Activated CD8-positive, alpha-beta T cell treated with anti-CD3 and anti-CD28 coated beads for 36 hours (primary cell): ENCODE data around the gene BOD1. TPM values are rescaled to one million over a fixed set of nuclear protein-coding genes. Genes with fewer than 3 reads are reported as not detected.

ENCODE experiments used
- ATAC-seq: fragments of 200-7000 bp; cut with Tn5 transposase; one replicate; pipeline ENCODE4 v1.10.0; 2021; ENCODE audit warnings: mild to moderate bottlenecking, moderate library complexity
- CTCF ChIA-PET: fragments of 350-600 bp; sonication (Branson Sonifier 250); formaldehyde crosslinking; loops from one replicate; lab custom pipeline; 2021; ENCODE audit warnings: antibody characterized with exemption; lab: Charles Lee
- POLR2A ChIA-PET: fragments of 350-600 bp; sonication (Branson Sonifier 250); formaldehyde crosslinking; loops from one replicate; lab custom pipeline; 2021; ENCODE audit warnings: antibody characterized with exemption; lab: Charles Lee
- DNase-seq: peaks from one replicate; pipeline ENCODE4 v3.0.0-alpha.2; 2020
- H3K27ac Mint-ChIP-seq: one replicate; pipeline ENCODE4 v1.8.0; 2021; ENCODE audit warnings: mild to moderate bottlenecking, mixed read lengths
- H3K27me3 Mint-ChIP-seq: one replicate; pipeline ENCODE4 v1.8.0; 2021; ENCODE audit warnings: mixed read lengths
- H3K36me3 Mint-ChIP-seq: one replicate; pipeline ENCODE4 v1.8.0; 2021; ENCODE audit warnings: low read depth, mixed read lengths
- H3K4me1 Mint-ChIP-seq: one replicate; pipeline ENCODE4 v1.8.0; 2021; ENCODE audit warnings: low read depth, mixed read lengths
- H3K4me3 Mint-ChIP-seq: one replicate; pipeline ENCODE4 v1.8.0; 2021; ENCODE audit warnings: mild to moderate bottlenecking, moderate library complexity, mixed read lengths
- H3K9me3 Mint-ChIP-seq: one replicate; pipeline ENCODE4 v1.8.0; 2021; ENCODE audit warnings: mixed read lengths
- intact Hi-C: fragments of 100-400 bp; cut with micrococcal nuclease; formaldehyde crosslinking; loops from one replicate; pipeline ENCODE4 v1.10.0; 2022
- total RNA-seq, 2 experiments: library from RNA; stranded (reverse); gene quantifications; one replicate each; pipeline ENCODE4 v1.2.3, GENCODE V29; 2021
- TF ChIP-seq, protein P1 (sequence below): fragments of 200-600 bp; IDR thresholded peaks from one replicate; pipeline ENCODE4 v1.8.0; 2022; ENCODE audit warnings: antibody characterized with exemption, mild to moderate bottlenecking

BOD1 gene
- total RNA-seq, 2 experiments from 2014 or later: 28.1 to 28.7 TPM

DNA sequence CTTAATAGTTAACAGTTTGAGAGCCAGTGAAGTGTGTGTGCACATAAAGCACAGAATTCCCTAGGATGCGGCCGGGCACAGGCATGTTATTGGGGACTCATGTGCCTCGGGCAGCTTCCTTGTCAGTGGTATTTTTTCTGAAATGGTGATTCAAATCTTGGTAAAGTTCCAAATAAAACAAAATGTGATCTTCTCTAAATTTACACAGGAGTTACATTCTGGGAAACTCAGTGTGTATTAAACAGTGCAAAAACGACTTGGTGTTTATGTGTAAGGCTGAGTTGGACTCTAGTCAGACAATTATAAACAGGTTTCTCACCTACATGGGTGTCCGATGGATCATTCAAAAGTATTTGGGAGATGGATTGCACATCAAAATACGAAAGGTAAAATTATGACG lies 48.9 kb downstream of the BOD1 start:
- DNase-seq: no peak
- Mint-ChIP-seq H3K4me1 (no peaks in the 10 kb centered on the region), H3K27me3 (peaks cover 14% of the 10 kb centered on the region), H3K27ac (no peak overlapping the region), H3K36me3 (no peaks in the 10 kb centered on the region), H3K4me3 (no peak overlapping the region), H3K9me3 (no peaks in the 10 kb centered on the region)
- TF ChIP-seq, protein P1, sequence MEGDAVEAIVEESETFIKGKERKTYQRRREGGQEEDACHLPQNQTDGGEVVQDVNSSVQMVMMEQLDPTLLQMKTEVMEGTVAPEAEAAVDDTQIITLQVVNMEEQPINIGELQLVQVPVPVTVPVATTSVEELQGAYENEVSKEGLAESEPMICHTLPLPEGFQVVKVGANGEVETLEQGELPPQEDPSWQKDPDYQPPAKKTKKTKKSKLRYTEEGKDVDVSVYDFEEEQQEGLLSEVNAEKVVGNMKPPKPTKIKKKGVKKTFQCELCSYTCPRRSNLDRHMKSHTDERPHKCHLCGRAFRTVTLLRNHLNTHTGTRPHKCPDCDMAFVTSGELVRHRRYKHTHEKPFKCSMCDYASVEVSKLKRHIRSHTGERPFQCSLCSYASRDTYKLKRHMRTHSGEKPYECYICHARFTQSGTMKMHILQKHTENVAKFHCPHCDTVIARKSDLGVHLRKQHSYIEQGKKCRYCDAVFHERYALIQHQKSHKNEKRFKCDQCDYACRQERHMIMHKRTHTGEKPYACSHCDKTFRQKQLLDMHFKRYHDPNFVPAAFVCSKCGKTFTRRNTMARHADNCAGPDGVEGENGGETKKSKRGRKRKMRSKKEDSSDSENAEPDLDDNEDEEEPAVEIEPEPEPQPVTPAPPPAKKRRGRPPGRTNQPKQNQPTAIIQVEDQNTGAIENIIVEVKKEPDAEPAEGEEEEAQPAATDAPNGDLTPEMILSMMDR: no peak
- POLR2A ChIA-PET: interaction anchor here (0.6 kb wide), 1 partner anchor 303 kb away, joined by 3 read pairs; no protein-coding TSS in a partner anchor
- CTCF ChIA-PET: interaction anchor here (1.5 kb wide), 1 partner anchor 14 kb away, joined by 3 read pairs; no protein-coding TSS in a partner anchor
- ATAC-seq: no peak
- intact Hi-C loops: no loop called here

DNA sequence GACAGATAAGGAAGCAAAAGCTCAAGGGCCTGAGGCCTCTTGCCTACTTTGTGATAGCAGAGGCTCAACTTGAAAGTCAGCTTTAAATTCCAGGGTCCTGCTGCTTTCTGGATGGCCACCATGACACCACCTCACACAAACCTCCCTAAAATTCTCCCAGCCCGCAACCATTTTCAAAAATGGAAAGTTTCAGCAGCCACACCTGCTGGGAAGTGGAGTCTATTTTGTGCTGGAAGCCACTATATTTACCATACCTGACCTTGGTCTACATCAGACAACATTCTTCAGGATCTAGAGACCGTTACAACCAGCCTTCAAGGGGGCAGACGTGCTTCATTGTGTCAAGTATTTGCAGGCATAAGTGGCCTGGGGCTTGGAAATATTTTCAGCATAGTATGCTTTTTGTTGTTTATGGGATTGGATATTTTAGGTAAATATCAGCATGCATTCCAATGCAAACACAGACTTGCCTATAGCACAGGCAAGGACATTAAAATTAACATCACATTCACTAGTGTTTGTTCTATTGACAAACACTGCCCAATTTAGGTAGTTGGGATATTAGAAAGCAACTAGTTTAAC lies 50.9 kb downstream of the BOD1 start:
- Mint-ChIP-seq H3K4me3 (no peak overlapping the region), H3K27me3 (peaks cover 15% of the 10 kb centered on the region), H3K4me1 (no peaks in the 10 kb centered on the region), H3K9me3 (no peaks in the 10 kb centered on the region), H3K36me3 (no peaks in the 10 kb centered on the region), H3K27ac (no peak overlapping the region)
- intact Hi-C loops: no loop called here
- POLR2A ChIA-PET: no interaction called here
- TF ChIP-seq, protein P1: no peak
- CTCF ChIA-PET: no interaction called here
- ATAC-seq (no peak), DNase-seq (no peak)

DNA sequence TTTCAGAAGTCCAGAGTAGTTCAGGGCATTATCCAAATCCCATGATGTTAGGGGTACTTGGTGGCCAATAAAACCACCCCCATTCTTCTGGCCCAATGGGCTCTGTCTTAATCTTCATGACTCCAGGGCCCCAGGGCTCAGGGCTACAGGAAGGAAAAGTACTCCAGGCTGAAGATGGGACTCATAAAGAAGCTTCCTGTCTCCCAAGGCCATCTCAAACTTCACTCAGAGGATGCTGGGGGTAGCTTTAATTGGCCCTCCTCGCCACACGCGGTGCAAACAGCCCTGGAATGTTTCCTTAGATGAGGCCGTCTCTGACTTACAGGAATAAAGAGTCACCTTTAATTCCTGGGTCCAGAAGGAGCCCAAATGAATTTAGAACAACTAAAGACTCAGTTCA lies 52.3 kb downstream of the BOD1 start:
- DNase-seq: no peak
- ChIA-PET CTCF (interaction anchor here (1.1 kb wide), 1 partner anchor 9 kb away, joined by 5 read pairs; no protein-coding TSS in a partner anchor), POLR2A (interaction anchor here (0.7 kb wide), 1 partner anchor 101 kb away, joined by 3 read pairs; no protein-coding TSS in a partner anchor)
- no peak overlapping the region for H3K4me3 Mint-ChIP-seq
- TF ChIP-seq, protein P1: no peak
- H3K36me3 Mint-ChIP-seq: no peaks in the 10 kb centered on the region
- H3K4me1 Mint-ChIP-seq: no peaks in the 10 kb centered on the region
- H3K9me3 Mint-ChIP-seq: no peaks in the 10 kb centered on the region
- peaks cover 15% of the 10 kb centered on the region for H3K27me3 Mint-ChIP-seq
- H3K27ac Mint-ChIP-seq: no peak overlapping the region
- intact Hi-C loops: no loop called here
- no peak for ATAC-seq

DNA sequence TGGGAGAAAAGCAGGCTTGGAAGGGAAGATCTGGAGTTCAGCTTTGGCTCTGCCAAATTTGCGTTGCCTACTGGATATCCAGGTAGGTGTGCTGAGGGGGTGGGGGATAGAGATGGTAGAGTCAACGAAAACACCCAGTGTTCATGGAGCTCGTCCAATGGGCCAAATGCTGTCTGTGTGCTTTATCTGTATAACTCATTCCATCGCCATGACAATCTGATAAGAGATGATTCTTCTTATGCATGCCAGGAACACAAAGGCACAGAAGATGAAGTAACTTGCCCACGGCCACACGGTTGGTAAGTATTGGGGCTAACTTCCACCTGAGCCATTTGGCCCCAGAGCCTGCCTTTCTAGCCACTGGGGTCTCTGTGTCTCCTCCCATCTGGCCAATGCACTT lies 53.2 kb downstream of the BOD1 start:
- POLR2A ChIA-PET: no interaction called here
- H3K4me1 Mint-ChIP-seq: no peaks in the 10 kb centered on the region
- CTCF ChIA-PET: no interaction called here
- no peak overlapping the region for H3K27ac Mint-ChIP-seq
- no peak for DNase-seq
- TF ChIP-seq, protein P1: no peak
- intact Hi-C loops: no loop called here
- H3K27me3 Mint-ChIP-seq: peaks cover 15% of the 10 kb centered on the region
- no peaks in the 10 kb centered on the region for H3K9me3 Mint-ChIP-seq
- H3K36me3 Mint-ChIP-seq: no peaks in the 10 kb centered on the region
- ATAC-seq: no peak
- no peak overlapping the region for H3K4me3 Mint-ChIP-seq

DNA sequence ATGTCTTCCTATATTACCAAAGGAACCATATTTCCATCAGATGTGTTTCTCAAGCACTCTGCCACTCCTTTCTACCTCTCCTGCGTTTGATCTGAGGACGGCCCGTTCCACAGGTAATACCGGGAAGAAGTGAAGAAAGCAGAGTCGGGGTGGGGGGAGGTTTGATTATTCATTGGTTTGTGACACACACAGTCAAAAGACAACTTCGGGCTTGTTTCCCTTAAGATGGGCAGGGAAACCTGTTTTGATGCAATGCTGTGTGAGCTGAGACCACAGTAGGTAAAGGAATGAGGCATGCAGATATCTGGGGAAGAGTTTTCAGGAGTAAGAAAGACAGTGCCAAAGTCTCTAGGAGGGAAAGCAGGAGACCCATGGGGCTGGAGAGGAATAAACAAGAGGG lies 54.0 kb downstream of the BOD1 start:
- ATAC-seq (no peak), DNase-seq (no peak)
- intact Hi-C loops: no loop called here
- H3K9me3 Mint-ChIP-seq: no peaks in the 10 kb centered on the region
- ChIA-PET CTCF (no interaction called here), POLR2A (no interaction called here)
- H3K4me1 Mint-ChIP-seq: no peaks in the 10 kb centered on the region
- H3K27me3 Mint-ChIP-seq: peaks cover 15% of the 10 kb centered on the region
- no peak overlapping the region for H3K4me3 Mint-ChIP-seq
- TF ChIP-seq, protein P1: no peak
- H3K27ac Mint-ChIP-seq: no peak overlapping the region
- H3K36me3 Mint-ChIP-seq: no peaks in the 10 kb centered on the region
